Prostate gland (tissue), 2 donors: Measurements from ENCODE around the gene TNNI3.

Experiments
- POLR2A ChIP-seq: fragments of 450-650 bp; IDR thresholded peaks from one replicate; pipeline ENCODE4 v1.6.1; 2016; ENCODE audit warnings: antibody characterized with exemption, mild to moderate bottlenecking
- POLR2AphosphoS5 ChIP-seq: sonication (generic); formaldehyde crosslinking; IDR thresholded peaks from one replicate; pipeline ENCODE4 v1.6.1; 2017; ENCODE audit warnings: antibody characterized with exemption
- TF ChIP-seq, protein P1 (sequence below), 4 experiments: fragments of 200-600 bp in 2 of 4; fragments of 450-650 bp in 2 of 4; sonication (generic) in 2 of 4; IDR thresholded peaks; 1 replicate in 3 of 4; 2 replicates in 1 of 4; pipeline ENCODE4 v1.5.1; 2016 to 2019; ENCODE audit warnings: antibody characterized with exemption in 4 of 4, mild to moderate bottlenecking in 2 of 4, moderate library complexity in 2 of 4

DNA sequence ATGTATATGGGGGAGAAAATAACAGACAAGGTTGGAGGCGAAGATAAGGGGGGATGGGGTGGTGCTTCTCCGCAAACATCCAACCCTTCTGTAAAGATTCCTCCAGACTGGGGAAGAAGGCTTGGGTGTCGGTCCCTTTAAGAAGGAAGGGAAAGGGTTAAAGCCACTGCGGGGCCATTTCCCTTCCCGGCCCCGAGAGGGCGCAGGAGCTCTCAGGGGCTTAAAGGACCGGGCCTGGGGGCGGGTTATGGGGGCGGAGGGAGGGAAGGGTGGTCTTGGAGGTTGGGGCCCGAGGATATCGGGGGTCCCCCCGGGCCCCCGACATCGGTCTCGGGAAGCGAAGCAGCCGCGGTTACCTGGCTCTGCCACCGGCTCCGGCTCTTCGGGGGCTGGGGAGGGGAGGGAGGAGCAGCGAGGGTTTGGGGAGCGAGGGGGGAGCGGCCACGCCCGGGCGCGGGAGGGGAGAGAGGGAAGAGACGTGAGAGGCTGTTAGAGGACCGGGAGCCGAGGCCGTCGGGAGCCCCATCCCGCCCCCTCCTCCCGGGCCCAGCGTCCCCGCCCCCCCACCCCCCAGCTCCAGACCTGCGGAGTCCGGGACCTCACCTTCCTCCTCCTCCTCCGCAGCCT lies 11.3 kb downstream of the TNNI3 start:
- TF ChIP-seq, protein P1, sequence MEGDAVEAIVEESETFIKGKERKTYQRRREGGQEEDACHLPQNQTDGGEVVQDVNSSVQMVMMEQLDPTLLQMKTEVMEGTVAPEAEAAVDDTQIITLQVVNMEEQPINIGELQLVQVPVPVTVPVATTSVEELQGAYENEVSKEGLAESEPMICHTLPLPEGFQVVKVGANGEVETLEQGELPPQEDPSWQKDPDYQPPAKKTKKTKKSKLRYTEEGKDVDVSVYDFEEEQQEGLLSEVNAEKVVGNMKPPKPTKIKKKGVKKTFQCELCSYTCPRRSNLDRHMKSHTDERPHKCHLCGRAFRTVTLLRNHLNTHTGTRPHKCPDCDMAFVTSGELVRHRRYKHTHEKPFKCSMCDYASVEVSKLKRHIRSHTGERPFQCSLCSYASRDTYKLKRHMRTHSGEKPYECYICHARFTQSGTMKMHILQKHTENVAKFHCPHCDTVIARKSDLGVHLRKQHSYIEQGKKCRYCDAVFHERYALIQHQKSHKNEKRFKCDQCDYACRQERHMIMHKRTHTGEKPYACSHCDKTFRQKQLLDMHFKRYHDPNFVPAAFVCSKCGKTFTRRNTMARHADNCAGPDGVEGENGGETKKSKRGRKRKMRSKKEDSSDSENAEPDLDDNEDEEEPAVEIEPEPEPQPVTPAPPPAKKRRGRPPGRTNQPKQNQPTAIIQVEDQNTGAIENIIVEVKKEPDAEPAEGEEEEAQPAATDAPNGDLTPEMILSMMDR (IDR thresholded peaks at IDR 0.05) = no peak
- TF ChIP-seq POLR2A = no peak
- no peak for TF ChIP-seq POLR2AphosphoS5
